Measurements from ENCODE around the gene HDAC5. TPM values are rescaled to one million over a fixed set of nuclear protein-coding genes. Genes with fewer than 3 reads are reported as not detected.
"Not testable (repeated sequence)": the region's sequence is repeated elsewhere in the genome, so short reads cannot be mapped to it uniquely, and the experiment has no call there.

HDAC5 gene
- total RNA-seq, 1 donor from 2014 or later, result 40.4 TPM

DNA sequence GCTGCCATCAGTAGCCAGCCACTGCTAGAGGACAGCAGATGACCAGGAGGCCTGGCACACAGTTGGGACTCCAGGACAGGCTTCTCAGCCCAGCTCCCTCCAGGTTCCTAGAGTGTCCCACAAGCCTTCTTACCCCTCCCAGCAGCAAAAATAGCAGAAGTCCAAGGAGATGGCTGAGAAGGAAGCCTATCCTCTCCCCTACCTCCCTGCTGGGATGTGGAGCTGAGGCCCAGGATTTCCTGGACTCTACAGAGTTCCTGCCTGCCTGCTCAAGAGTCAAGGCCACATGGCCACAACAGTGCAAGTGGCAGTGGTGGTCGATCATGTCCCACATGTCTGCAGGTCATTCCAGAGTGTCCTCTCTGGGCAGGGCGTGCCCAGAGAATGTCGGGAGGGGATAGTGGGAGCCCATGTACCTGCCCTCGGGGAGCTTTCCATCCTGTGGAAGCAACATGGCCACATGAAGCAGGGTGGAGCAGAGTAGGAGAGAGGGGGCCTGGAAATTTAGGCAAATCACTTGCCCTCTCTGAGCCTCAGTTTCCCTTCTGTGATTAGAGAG, 10.6 kb upstream of the HDAC5 start:
- DNase-seq (ENCODE audit: low read depth in 2 of 2), result no peak

DNA sequence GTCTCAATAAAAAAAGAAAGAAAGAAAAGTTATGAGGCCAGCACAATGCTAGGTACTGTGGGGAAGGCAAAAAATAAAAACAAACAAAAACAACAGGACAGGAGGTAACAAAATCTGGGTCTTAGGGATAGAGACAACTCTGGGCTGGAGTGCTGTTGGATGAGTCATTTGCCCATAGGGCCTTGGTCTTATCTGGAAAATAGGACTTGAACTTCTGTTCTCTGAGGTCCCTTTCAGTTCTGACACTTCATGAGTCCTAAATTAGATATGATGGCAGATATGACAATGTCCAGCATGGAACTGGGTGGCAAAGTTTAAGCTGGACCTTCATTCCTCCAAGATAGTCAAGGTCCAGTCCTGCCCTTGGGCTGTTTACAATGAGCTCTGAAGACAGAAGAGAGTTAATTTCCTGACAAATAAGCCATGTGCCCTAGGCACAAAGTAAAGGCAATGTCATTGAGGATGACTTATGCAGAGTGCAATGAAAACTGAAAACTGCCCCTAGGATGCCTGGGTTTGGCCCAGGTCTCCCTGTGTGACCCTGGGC, 8.9 kb upstream of the HDAC5 start:
- no peak for DNase-seq (ENCODE audit: low read depth in 2 of 2)

DNA sequence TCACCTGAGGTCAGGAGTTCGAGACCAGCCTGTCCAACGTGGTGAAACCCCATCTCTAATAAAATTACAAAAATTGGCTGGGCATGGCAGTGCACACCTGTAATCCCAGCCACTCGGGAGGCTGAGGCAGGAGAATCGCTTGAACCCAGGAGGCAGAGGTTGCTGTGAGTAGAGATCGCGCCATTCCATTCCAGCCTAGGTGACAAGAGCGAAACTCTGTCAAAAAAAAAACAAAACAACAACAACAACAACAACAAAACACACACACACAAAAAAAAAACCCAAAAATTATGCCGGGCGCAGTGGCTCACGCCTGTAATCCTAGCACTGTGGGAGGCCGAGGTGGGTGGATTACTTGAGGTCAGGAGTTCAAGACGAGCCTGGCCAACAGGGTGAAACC, 7.9 kb upstream of the HDAC5 start:
- DNase-seq (ENCODE audit: low read depth in 2 of 2), result not testable (repeated sequence)

DNA sequence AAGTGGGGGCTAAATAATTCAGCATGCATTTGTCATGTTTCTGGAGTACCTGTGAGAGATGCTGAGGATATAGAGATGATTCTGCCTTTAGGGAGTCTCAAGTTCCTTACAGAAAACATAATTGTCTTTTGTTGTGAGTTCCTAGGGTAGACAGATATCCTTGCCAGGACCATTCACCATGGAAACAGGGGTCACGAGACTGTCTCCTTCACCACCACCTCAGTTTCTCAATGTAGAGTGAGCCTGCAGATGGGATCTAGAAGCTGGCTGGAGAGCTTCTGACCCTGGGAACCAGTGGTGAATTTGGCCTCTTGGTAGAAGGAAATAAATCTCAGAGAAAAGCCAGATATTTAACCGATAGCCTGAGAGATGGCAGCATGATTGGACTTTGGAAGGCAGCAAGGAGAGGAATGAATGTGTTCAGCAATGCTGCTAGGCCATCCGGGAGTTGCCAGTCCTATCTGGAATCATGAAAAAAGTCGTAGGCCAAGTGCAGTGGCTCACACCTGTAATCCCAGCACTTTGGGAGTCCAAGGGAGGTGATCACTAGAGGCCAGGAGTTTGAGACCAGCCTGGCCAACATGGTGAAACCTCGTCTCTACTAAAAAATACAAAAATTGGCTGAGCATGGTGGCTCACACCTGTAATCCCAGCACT, 7.4 kb upstream of the HDAC5 start:
- no peak for DNase-seq (ENCODE audit: low read depth in 2 of 2)

DNA sequence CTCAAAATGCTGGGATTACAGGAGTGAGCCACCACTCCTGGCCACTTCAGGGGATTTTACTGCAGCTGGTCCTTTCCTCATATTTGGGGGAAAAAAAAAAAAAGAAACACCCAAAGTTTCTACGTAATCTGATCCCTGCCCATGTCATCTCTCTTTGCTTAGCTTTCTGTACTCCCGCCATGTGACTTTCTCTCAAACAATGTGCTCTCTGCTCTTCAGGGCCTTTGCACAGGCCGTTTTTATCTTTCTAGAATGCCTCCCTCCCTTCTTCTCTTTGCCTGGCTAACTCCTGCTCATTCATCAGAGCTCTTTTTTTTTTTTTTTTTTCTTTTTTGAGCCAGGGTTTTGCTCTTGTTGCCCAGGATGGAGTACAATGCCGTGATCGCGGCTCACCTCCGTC, 4.9 kb upstream of the HDAC5 start:
- DNase-seq (ENCODE audit: low read depth in 2 of 2), result no peak

DNA sequence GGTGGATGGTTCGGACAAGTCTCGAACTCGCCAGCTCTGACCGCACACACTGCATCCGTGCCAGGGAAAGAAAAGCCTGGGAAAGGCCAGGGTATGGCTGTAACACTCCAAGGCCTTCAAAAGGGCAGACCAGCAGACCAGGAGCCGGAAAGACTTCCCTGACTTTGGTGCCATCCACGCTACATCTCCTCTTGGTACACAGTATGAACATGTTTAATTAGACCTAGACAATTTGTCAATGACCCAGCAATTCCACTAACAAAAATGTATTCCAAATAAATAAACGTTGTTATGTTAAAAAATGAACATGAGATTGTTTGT, 637 bp upstream of the HDAC5 start:
- no peak for DNase-seq (ENCODE audit: low read depth in 2 of 2)

DNA sequence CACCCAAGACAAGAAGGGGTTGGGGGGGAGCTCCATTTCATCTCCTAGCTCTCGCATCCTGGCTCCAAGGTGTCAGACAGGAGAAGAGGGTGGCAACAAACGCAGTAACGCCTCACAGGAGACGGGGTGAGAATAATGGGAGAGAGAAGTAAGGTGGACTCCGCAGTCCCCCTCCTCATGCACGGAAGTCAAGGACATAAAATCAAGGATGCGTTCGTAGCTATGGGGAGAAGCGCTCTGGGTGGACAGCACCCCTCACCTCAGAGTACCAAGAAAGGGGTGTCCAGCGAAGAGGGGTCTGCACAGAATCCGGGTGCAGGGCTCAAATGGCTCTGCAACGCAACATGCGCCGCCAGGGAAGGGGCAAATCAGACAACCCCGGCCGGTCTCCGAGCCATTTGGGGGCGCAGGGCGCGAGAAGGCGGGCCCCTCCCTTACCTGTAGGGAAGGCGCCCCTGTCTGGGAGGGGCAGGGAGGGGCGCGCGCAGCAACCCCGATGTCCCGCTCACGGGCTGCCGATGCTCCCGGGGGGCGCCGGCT, 555 bp downstream of the HDAC5 start:
- DNase-seq (ENCODE audit: low read depth in 2 of 2), result no peak

DNA sequence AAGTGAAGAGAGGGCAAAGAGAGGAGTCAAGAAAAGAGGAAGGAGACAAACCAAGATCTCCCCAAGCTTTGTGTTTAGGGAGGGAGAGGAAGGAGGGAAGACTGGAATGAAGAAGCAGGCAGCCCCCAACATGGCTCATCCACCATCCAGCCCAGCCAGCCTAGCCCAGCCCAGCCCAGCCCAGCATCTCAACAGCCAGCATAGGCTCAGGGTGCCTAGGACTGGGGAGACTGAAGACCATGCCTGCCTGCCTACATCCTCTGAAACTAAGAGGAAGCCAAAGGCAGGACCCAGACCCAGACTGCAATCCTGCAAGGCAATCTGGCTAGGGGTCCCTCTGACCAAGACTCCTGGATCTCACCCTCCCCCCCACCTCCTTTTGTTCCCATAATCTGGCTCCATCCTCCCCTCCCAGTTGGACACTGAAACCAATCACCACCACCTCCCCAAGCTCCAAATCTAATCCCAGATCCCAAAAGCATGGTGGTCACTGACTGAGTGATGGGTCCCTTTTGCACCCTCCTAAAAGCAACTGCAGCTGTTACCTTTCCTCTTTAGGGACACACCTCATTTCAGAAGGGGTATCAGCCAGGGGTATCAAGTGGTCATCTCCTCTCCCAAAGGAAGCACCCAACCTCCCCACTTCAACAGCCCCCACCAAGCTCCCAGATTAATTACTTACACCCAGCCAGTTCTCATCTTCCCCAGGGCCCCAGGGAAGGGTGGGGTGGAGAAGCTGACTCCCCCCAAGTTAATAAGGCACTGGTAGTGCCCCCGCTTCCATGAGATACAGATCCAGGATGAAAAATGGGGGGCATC, 1.2 kb downstream of the HDAC5 start:
- no peak for DNase-seq (ENCODE audit: low read depth in 2 of 2)

DNA sequence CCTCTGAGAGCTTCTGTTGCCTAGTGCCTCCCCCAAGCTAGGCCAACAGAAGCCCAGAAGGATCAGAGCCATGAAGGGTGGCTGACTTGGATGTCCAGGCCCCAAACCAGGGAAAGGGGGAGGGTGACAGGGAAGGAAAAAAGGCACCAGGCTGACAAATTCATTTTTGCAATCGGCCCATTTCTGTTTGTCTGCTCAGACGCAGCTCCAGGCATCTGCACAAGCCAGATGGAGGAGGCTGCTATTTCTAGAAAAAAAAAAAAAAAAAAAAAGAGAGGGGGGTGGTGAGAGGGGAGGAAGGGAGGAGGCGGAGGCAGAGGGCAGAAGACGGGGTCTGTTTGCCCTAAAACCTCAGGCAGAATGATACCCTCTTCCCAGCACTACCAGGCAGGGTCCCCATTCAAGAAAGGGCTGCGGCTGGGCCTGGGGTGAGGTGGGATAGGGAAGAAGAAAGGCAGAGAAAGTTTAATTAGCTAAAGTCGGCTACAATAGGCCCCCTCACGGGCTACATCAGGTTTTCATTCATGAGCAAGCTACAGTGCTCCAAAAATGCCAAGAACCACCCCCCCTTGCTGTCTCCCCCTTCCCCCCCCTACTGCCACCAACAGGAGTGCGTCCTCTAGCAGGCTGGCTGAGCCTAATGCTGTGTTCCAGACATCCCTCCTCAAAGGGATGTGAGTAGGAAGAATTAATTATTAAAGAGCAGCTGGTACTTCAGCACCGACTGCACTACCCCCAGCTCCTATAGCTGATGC, 2.4 kb downstream of the HDAC5 start:
- DNase-seq (ENCODE audit: low read depth in 2 of 2), result no peak

DNA sequence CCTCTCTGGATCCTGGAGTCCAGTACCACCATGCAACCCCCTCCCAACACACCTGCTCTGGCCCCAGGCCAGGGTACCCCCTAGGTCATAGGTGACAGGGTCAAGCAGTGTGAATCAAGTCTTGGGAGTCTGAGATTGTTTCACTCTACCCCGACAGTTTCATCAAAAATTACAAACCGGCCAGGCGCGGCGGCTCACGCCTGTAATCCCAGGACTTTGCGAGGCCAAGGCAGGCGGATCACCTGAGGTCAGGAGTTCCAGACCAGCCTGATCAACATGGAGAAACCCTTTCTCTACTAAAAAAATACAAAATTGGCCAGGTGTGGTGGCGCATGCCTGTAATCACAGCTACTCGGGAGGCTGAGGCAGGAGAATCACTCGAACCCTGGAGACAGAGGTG, 3.2 kb downstream of the HDAC5 start:
- not testable (repeated sequence) for DNase-seq (ENCODE audit: low read depth in 2 of 2)

DNA sequence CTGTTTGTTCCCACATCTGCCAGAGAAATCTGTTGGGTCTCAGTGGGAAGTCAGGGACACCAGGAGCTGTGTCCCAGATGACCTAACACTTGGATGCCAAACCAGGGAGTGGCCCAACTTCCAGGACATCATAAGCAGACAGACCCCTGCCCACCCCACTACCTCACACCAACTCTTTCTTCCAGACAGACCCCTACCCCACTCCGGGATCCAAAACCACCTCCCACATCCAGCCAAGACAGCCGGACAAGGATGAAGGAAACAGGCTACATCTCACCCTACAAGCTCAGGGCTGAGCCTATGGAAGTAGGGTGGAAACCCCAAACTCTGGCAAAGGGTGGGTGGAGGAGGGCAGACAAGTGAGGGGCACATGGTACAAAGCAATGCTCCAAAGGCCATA, 3.6 kb downstream of the HDAC5 start:
- no peak for DNase-seq (ENCODE audit: low read depth in 2 of 2)

DNA sequence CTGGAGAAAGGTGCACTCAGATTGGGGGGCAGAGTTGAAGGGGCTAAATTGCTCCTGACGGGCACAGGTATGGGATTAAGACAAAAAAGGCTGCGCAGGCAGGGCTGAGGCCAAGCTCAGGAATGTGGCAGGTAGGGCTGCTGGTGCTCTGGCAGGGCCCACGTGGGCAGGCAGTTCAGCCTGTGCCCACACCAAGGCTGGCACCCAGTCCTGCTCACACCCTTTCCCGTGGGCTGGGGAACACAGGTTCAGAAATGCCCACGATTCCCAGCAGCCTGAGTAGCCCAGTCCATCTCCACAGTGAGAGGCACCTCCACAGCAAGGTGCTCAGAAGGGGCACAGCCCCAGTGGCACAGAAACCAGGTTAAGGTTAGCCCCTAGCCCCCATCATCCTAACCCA, 4.4 kb downstream of the HDAC5 start:
- no peak for DNase-seq (ENCODE audit: low read depth in 2 of 2)

DNA sequence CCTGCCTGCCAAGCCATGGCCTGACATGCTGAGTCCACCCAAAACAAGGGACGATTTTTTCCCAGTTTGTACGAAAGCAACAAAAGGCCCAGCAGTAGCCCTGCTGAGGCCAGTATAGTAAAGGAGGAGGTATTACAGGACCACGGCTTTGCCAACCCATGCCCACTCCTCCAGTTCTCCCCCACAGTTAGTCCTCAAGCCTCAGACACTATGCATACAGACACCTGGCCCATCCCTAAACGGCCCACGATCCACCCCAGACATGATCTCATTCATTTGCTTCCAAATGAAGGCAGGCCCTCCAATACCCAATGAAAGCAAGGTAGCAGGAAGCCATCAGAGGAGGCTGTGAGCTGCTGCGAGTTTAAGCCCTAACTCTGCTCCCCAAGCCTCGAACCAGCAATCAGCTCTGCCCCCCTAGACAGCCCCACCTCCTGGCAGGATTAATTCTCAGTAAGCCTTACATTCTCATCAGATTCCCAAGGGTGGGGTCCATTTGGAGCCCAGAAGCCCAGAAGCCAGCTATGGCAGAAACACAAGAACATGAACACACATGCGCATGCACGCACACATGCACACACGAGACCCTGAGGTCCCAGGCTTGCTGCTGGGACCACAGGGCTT, 4.9 kb downstream of the HDAC5 start:
- DNase-seq (ENCODE audit: low read depth in 2 of 2), result no peak

DNA sequence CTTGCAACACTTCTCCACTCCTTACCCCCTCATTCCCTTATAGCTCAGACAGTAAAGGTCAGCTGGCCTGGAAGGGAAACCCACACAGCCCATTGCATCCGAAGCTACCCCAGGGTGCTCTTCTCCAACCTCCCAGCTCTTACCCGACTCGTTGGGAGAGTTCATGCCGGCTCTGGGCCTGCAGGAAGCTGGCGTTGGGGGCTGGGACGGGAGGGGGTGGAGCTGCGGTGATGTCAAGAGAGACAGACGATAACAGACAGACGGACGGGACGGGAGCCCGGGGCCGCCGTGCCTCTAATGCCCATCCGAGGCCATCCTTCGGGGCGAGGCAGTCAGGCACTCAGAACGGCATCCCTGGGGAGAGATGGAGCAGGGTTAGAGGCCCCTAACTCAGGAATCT, 6.1 kb downstream of the HDAC5 start:
- DNase-seq (ENCODE audit: low read depth in 2 of 2), result no peak

DNA sequence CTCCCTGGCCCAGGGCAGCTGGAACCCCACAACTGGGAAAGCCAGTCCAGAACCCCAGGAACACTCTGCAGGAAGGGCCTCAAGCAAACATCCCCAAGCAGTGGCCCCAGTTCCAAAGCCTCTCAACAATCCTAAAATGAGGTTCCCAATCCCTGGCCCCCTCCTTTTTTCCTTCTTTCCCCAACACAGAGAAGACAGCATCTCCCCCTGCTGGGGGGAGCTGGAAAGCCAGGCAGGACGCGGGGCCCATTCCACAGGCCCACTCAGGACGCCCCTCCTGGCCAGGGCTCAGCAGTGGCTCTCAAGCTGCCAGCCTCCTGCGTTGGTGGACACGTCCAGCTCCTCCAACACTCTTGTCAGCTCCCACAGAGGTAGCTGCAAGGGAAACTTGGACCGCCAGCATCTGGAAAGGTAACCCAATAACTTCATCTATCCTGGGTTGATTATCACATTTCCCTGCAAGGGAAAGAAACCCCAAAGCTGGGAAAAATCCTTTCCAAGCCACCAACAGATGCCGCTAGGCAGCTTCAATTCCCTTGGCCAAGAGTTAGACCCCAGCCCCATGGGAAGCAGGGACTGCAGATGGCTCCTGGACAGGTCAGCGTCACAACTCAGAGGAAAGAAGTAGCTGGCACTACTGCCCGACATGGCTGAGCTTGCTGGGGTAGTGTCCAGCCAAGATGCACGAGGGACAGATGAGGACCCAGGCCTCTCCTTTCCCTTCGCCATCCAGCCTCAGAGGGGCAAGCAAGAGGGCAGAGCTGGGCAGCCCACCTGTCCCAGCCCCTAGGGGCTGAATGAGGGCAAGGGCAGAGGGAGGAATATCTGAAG, 7.6 kb downstream of the HDAC5 start:
- DNase-seq (ENCODE audit: low read depth in 2 of 2), result peak in 1 of 2 donors; percentile 58

DNA sequence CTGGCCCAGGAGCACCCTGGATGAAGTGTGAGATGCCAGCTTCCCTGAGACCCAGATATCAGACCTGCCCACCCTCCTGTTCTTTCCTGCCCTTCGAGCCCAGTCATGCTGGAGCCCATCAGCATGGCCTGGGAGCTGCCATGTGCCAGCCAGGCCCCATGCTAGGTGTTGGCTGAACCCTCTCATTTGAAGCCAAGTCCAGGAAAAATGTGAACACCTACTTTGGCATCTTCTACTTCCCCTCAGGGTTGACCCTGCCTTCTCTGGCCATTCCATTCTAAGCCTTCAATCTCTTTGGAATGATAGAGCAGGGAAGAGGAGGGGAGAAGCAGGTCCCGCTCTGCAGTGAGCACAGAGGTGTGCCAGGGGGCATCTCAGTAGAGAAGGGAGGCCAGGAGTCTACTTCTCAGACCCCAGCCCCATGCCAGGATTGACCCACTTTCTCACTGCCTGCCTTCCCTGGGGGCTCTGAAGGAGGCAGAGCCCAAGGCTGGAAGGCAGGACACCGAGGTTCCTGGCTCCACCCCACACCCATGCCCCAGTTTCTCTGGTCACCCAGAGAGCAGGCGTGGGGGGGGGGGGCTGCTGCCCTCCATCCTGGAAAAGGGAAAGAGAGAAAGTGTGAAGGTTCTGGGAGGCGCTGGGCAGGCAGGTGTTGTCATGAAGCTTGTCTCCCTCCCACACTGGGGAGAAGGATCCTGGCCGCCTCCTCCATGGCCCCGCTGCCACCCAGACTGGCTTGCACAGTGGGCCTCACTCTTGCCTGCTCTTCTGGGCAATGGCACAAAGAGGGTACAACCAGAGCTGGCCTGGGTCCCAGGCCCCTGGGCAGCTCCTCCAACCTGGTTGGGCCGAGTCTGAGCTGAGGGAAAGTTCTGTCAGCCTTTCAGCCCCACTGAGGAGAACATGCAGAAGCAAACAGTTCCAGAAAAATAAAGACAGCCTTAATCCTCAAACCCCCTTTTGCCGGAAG, 9.3 kb downstream of the HDAC5 start:
- DNase-seq (ENCODE audit: low read depth in 2 of 2), result no peak

DNA sequence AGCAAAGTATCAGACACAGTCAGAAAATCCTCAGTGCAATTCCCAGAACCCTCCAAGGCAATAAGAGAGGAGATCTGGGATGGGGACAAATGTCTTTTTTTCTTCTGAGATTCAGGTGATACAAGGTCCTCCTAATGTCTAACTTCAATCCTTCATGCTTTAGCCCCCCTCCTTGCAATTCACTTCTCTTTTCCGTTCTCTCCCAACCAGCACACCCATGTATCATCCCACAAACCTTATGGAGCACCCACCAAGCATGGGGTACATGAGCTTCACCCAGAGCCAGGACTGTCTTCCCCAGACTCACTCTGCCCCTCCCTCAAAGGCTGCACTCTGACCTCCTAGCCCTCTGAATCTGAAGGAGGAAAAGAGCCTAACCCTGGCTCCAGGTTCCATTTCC, 10.1 kb downstream of the HDAC5 start:
- DNase-seq (ENCODE audit: low read depth in 2 of 2), result no peak

DNA sequence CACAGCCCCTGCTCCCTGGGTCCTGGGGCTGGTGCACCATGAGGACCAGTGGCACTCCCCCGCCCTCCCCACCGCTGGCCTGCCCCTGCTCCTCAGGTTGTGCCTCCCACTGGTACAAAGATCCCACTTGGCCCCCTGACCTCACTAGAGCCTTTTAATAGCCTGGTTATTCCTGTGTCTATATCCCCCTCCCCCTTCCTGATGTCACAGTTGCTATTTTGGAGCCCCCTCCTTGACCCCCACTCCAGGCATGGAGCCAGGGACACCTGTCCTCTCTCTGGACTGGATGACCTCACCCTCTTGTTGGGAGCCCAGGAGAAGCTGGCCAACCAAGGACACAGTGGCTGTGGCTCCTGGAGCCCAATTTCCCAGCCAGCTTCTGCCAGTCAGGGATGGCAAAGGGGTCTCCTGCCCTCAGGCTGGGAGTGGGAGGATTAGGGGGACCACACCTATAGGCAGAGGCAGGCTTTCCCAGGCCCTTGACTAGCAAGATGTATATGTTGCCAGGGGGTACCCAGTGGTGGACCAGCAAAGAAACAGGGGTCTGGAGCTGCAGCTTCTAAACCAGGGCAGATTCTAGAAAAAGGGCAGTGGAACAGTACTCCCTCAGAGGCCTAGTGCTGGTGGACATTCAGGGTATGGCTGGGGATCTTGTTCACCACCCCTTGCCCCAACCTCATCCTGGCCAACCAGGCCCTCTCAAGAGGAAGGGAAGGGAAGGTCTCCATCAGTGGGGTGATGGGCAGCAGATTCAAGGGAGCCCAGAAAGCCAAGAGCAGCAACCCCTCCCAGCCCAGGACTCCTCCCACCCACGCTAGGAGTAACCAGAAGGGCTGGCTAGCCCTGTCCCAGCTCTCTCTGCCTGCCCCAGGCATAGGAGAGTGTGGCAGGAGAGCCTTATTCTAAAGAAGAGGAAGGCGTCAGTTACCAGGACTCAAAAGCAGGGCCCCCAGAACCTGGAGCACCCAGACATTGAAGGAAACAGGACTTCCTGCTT, 10.9 kb downstream of the HDAC5 start:
- DNase-seq (ENCODE audit: low read depth in 2 of 2), result no peak

Measured in dermis microvascular lymphatic vessel endothelial cell (primary cell).